Endodermal cell (in vitro differentiated cells): ENCODE measurements around the gene SMIM35. TPM values are rescaled to one million over a fixed set of nuclear protein-coding genes. Genes with fewer than 3 reads are reported as not detected.
"Not testable (repeated sequence)": the region's sequence is repeated elsewhere in the genome, so short reads cannot be mapped to it uniquely, and the experiment has no call there.

Source experiments
- DNase-seq: peaks from one replicate; pipeline ENCODE4 v3.0.0-alpha.2; 2017
- H3K27ac ChIP-seq: 2 replicates; pipeline ENCODE4 v1.5.1; 2013; ENCODE audit warnings: mild to moderate bottlenecking, low read depth, low read length, moderate library complexity
- H3K27me3 ChIP-seq: 2 replicates; pipeline ENCODE4 v1.6.1; 2013; ENCODE audit warnings: mild to moderate bottlenecking, low read length, moderate library complexity; ENCODE audit not compliant: insufficient read depth, control insufficient read depth, poor library complexity, severe bottlenecking
- H3K36me3 ChIP-seq: 2 replicates; pipeline ENCODE4 v1.7.0; 2013; ENCODE audit warnings: mild to moderate bottlenecking, low read length, moderate library complexity; ENCODE audit not compliant: control insufficient read depth, insufficient read depth
- H3K4me1 ChIP-seq: one replicate; pipeline ENCODE4 v1.7.0; 2013; ENCODE audit warnings: low read length; ENCODE audit not compliant: control insufficient read depth, insufficient read depth
- H3K4me3 ChIP-seq: 2 replicates; pipeline ENCODE4 v1.5.1; 2013; ENCODE audit warnings: mild to moderate bottlenecking, low read length, moderate library complexity
- H3K9ac ChIP-seq: 2 replicates; pipeline ENCODE4 v1.6.1; 2013; ENCODE audit warnings: mild to moderate bottlenecking, low read length, moderate library complexity; ENCODE audit not compliant: poor library complexity, severe bottlenecking; ENCODE audit errors: extremely low read depth
- H3K9me3 ChIP-seq: 2 replicates; pipeline ENCODE4 v1.6.1; 2013; ENCODE audit warnings: mild to moderate bottlenecking, low read length, moderate library complexity; ENCODE audit not compliant: control insufficient read depth
- H3K27ac Mint-ChIP-seq: 2 replicates; pipeline ENCODE4 v1.8.0; 2020; ENCODE audit warnings: mixed read lengths
- H3K27me3 Mint-ChIP-seq: 2 replicates; pipeline ENCODE4 v1.8.0; 2021; ENCODE audit warnings: mild to moderate bottlenecking, mixed read lengths; ENCODE audit not compliant: insufficient read depth
- H3K36me3 Mint-ChIP-seq: 2 replicates; pipeline ENCODE4 v1.8.0; 2020; ENCODE audit warnings: low read depth, mixed read lengths
- H3K4me1 Mint-ChIP-seq: 2 replicates; pipeline ENCODE4 v1.8.0; 2020; ENCODE audit warnings: mixed read lengths
- H3K4me3 Mint-ChIP-seq: 2 replicates; pipeline ENCODE4 v1.8.0; 2020; ENCODE audit warnings: mild to moderate bottlenecking, moderate library complexity, mixed read lengths
- H3K9me3 Mint-ChIP-seq: 2 replicates; pipeline ENCODE4 v1.8.0; 2020; ENCODE audit warnings: mild to moderate bottlenecking, mixed read lengths
- CTCF ChIP-seq: fragments of 200-600 bp; sonication (generic); conservative IDR thresholded peaks from 2 replicates; pipeline ENCODE4 v1.5.0; 2021; ENCODE audit warnings: antibody characterized with exemption, mild to moderate bottlenecking
- WGBS, 2 experiments: methylation state at CpG; one replicate each; pipeline versions ENCODE4 v1.1.5 to v1.1.7; 2013; ENCODE audit warnings: missing lambda C conversion rate in 2 of 2, mixed read lengths in 1 of 2; ENCODE audit not compliant: insufficient coverage in 1 of 2, insufficient read length in 1 of 2; 5-methylcytosine and 5-hydroxymethylcytosine counted together
- total RNA-seq, 2 donors: library from RNA; stranded (reverse); fragmentation: NEBNext Ultra II Directional in 1 of 2; extraction: Animal tissue kit (Norgen Biotek cat#: 25700) in 1 of 2; gene quantifications; 2 replicates in 1 of 2; 3 replicates in 1 of 2; pipeline ENCODE4 v1.2.1, GENCODE V29; 2021

SMIM35 gene
- total RNA-seq, 2 donors from 2014 or later = not detected

GRCh38 chr11:117980280-117980679 is 106.5 kb downstream of the SMIM35 start:
- H3K4me1 Mint-ChIP-seq = peaks cover 10% of the 10 kb centered on the region
- H3K27me3 ChIP-seq = peaks cover 17% of the 10 kb centered on the region
- H3K4me3 Mint-ChIP-seq = no peak overlapping the region
- no peaks in the 10 kb centered on the region for H3K36me3 ChIP-seq
- no peak overlapping the region for H3K27ac ChIP-seq
- 86% methylated on average over 1 of the region's 2 CpGs; no CpG with 5 or more reads in 1 of the 2 experiments for WGBS, 2 experiments
- peaks cover 9% of the 10 kb centered on the region for H3K9me3 Mint-ChIP-seq
- H3K4me1 ChIP-seq = peaks cover 4% of the 10 kb centered on the region
- no peak overlapping the region for H3K27ac Mint-ChIP-seq
- no peak for TF ChIP-seq CTCF
- no peak overlapping the region for H3K9ac ChIP-seq
- no peaks in the 10 kb centered on the region for H3K9me3 ChIP-seq
- H3K36me3 Mint-ChIP-seq = no peaks in the 10 kb centered on the region
- H3K4me3 ChIP-seq = peak overlapping the region; percentile 33
- H3K27me3 Mint-ChIP-seq = peaks cover 58% of the 10 kb centered on the region
- DNase-seq = no peak

- no peaks in the 10 kb centered on the region for H3K36me3 Mint-ChIP-seq
- Histone ChIP-seq H3K27ac (no peak overlapping the region), H3K36me3 (no peaks in the 10 kb centered on the region), H3K9me3 (no peaks in the 10 kb centered on the region), H3K4me3 (peak overlapping the region; percentile 33), H3K4me1 (peaks cover 4% of the 10 kb centered on the region), H3K9ac (no peak overlapping the region), H3K27me3 (peaks cover 11% of the 10 kb centered on the region)
- H3K4me3 Mint-ChIP-seq = no peak overlapping the region
- peaks cover 9% of the 10 kb centered on the region for H3K9me3 Mint-ChIP-seq
- peak; percentile 43 for DNase-seq
- peaks cover 10% of the 10 kb centered on the region for H3K4me1 Mint-ChIP-seq
- no peak for TF ChIP-seq CTCF
- H3K27ac Mint-ChIP-seq = no peak overlapping the region
- 92 to 93% methylated on average over 7 of the region's 7 CpGs for WGBS, 2 experiments
- peaks cover 52% of the 10 kb centered on the region for H3K27me3 Mint-ChIP-seq
These were observed 107.1 kb downstream of the SMIM35 start for GRCh38 chr11:117979481-117980211.

GRCh38 chr11:117978991-117979390 is 107.8 kb downstream of the SMIM35 start:
- no peak overlapping the region for H3K27ac Mint-ChIP-seq
- peaks cover 46% of the 10 kb centered on the region for H3K27me3 Mint-ChIP-seq
- no peak overlapping the region for H3K4me3 ChIP-seq
- no peak overlapping the region for H3K27ac ChIP-seq
- no peaks in the 10 kb centered on the region for H3K9me3 ChIP-seq
- 91% methylated on average over 4 of the region's 4 CpGs; no CpG with 5 or more reads in 1 of the 2 experiments for WGBS, 2 experiments
- no peaks in the 10 kb centered on the region for H3K36me3 ChIP-seq
- DNase-seq = peak; percentile 49
- no peak for TF ChIP-seq CTCF
- no peak overlapping the region for H3K4me3 Mint-ChIP-seq
- H3K9me3 Mint-ChIP-seq = peaks cover 9% of the 10 kb centered on the region
- no peaks in the 10 kb centered on the region for H3K36me3 Mint-ChIP-seq
- H3K9ac ChIP-seq = no peak overlapping the region
- H3K27me3 ChIP-seq = peaks cover 4% of the 10 kb centered on the region
- H3K4me1 ChIP-seq = peaks cover 4% of the 10 kb centered on the region
- peaks cover 10% of the 10 kb centered on the region for H3K4me1 Mint-ChIP-seq

- not testable (repeated sequence) for H3K36me3 Mint-ChIP-seq, H3K27ac Mint-ChIP-seq, H3K36me3 ChIP-seq, H3K27ac ChIP-seq, H3K9me3 Mint-ChIP-seq, H3K9me3 ChIP-seq, H3K9ac ChIP-seq, H3K4me1 ChIP-seq, H3K4me3 Mint-ChIP-seq, H3K4me3 ChIP-seq, H3K4me1 Mint-ChIP-seq, H3K27me3 ChIP-seq
- peaks cover 41% of the 10 kb centered on the region for H3K27me3 Mint-ChIP-seq
- 93 to 95% methylated on average over 6 to 30 of the region's 36 CpGs for WGBS, 2 experiments
- peak; percentile 41 for DNase-seq
These were observed 108.4 kb downstream of the SMIM35 start for GRCh38 chr11:117978291-117978910.

GRCh38 chr11:117977612-117978264 is 109.0 kb downstream of the SMIM35 start:
- not testable (repeated sequence) for DNase-seq, H3K27ac ChIP-seq, H3K9me3 Mint-ChIP-seq, H3K27me3 ChIP-seq, H3K36me3 ChIP-seq, H3K27ac Mint-ChIP-seq, H3K4me1 Mint-ChIP-seq, H3K9ac ChIP-seq, H3K4me3 Mint-ChIP-seq, H3K36me3 Mint-ChIP-seq, H3K4me3 ChIP-seq, H3K4me1 ChIP-seq, H3K9me3 ChIP-seq
- WGBS, 2 experiments = 96 to 98% methylated on average over 15 to 23 of the region's 23 CpGs
- peaks cover 36% of the 10 kb centered on the region for H3K27me3 Mint-ChIP-seq
